Retina (tissue), 1 donor: ENCODE measurements around the gene SUSD4.
"Not testable (repeated sequence)": the region's sequence is repeated elsewhere in the genome, so short reads cannot be mapped to it uniquely, and the experiment has no call there.

Experiments used
- DNase-seq: peaks from one replicate; pipeline ENCODE4 v3.0.0-alpha.2; 2016

Gene SUSD4

GRCh38 chr1:223283697-223284096 lies 80.3 kb downstream of the SUSD4 start:
- DNase-seq = not testable (repeated sequence)

- DNase-seq = not testable (repeated sequence)
Observed at GRCh38 chr1:223278311-223278710, 85.7 kb downstream of the SUSD4 start.

GRCh38 chr1:223276029-223276428 lies 87.9 kb downstream of the SUSD4 start:
- no peak for DNase-seq

- no peak for DNase-seq
Observed at GRCh38 chr1:223273511-223273910, 90.5 kb downstream of the SUSD4 start.

GRCh38 chr1:223271085-223271781 lies 92.7 kb downstream of the SUSD4 start:
- DNase-seq = no peak

GRCh38 chr1:223270155-223270554 lies 93.8 kb downstream of the SUSD4 start:
- no peak for DNase-seq

GRCh38 chr1:223269006-223269405 lies 95.0 kb downstream of the SUSD4 start:
- DNase-seq = no peak

GRCh38 chr1:223266632-223267172 lies 97.3 kb downstream of the SUSD4 start:
- no peak for DNase-seq

GRCh38 chr1:223264983-223265908 lies 98.7 kb downstream of the SUSD4 start:
- DNase-seq = no peak

- DNase-seq = no peak
Observed at GRCh38 chr1:223264529-223264928, 99.4 kb downstream of the SUSD4 start.

GRCh38 chr1:223261914-223262313 lies 102.1 kb downstream of the SUSD4 start:
- no peak for DNase-seq

- no peak for DNase-seq
Observed at GRCh38 chr1:223260712-223261111, 103.3 kb downstream of the SUSD4 start.

- DNase-seq = no peak
Observed at GRCh38 chr1:223259462-223259861, 104.5 kb downstream of the SUSD4 start.

- no peak for DNase-seq
Observed at GRCh38 chr1:223258751-223259198, 105.2 kb downstream of the SUSD4 start.

- DNase-seq = no peak
Observed at GRCh38 chr1:223257856-223258550, 106.0 kb downstream of the SUSD4 start.

GRCh38 chr1:223256034-223256433 lies 107.9 kb downstream of the SUSD4 start:
- no peak for DNase-seq

- no peak for DNase-seq
Observed at GRCh38 chr1:223253916-223254315, 110.1 kb downstream of the SUSD4 start.

- DNase-seq = not testable (repeated sequence)
Observed at GRCh38 chr1:223251387-223251786, 112.6 kb downstream of the SUSD4 start.

GRCh38 chr1:223250632-223251015 lies 113.4 kb downstream of the SUSD4 start:
- no peak for DNase-seq

- no peak for DNase-seq
Observed at GRCh38 chr1:223249854-223250631, 113.9 kb downstream of the SUSD4 start.

- DNase-seq = no peak
Observed at GRCh38 chr1:223248770-223249140, 115.2 kb downstream of the SUSD4 start.
